ENCODE results near the gene SPNS2.

DNA sequence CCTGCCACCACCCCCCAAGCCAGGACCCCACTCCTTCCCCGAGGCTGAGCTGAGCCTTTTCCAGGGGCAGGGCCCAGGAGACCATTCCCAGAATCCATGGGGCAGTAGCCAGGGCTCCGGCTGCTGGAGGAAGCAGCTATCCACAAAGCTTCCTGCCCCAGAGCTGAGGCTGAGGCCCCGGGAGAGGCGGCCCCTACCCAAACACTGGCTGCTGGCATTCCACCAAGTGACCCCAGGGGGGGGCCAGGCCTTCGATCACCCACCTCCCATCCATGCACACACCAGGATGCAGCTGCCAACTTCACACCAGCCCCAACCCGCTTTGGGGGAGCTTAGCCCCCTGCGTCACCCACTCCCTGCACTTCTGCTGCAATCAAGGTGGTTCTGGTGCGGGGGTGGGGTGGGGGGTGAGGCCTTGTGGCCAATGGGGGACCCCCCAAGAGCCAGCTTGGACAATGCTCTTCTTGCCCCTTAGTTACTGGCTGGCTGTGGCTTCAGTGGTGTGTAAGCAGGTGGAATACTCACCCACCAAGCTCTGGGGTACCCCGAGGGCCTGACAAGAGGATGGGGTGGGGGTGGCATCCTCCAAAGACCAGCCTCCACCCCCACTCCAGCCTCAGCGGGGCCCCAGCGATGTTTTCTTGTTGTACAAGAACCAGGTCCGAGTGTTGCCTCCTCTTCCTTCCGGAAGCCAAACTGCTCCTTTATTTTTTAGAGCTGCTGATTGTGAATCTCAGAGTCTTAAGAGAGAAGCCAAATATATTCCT lies 39.7 kb downstream of the SPNS2 start:
- TF ChIP-seq EZH2phosphoT487 (IDR thresholded peaks at IDR 0.05; ENCODE audit: insufficient read depth, low read depth) (no peak), EZH2 (IDR thresholded peaks at IDR 0.05; ENCODE audit: insufficient read depth, poor library complexity, severe bottlenecking) (no peak)

Data from GM23248 (cell line).